VCaP (cell line): ENCODE data around the gene APLP2.

Experiments
- H3K27ac ChIP-seq: fragments of 450-650 bp; 2 replicates; pipeline ENCODE4 v1.5.1; 2017
- TF ChIP-seq, protein P1 (sequence below): fragments of 450-650 bp; conservative IDR thresholded peaks from 2 replicates; pipeline ENCODE4 v1.5.1; 2017; ENCODE audit warnings: mild to moderate bottlenecking, moderate library complexity

Gene APLP2

DNA sequence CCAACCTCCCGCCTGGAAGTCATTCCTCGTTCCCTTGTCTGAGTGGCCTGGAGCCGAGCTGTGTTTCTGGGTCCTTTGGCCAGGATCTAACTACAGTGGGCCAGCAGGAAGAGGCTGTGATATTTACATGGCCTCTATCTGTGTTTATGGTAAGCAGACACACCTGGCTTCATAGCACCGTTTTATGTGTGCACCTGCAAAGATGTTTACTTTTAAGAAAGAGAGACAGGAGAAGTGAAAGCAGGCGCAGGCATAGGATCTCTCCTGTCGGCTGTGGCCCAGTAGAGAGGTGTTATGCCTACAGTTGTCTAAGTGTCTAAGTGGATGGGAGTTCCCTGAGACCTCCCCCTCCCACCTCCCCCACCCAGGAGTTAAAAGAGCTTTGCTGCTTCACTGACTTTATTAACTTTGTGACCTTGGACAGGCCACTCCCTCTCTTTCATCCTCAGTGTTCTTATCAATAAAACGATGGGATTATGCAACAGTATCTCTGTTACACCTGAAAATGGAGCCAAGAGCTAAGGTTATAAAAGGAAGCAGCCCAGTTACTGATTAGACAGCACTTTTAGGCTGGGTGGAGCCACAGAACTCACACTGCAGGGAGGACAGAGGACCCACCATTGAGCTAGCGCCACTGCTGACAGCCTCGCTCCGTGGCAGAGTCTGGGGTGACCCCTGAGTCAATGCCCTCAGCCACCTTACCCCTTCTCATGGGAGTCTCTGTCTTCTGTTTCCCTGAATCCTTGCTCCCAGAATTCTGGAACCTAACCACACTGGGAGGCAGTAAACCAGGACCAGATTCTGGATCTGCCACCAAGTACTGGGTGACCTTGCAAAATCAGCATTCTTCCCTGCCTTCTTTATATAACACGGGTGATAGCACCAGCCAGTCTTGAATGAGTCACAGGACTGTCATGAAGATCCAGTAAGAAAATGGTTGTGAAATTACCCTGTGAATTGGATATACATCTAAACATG, 111.9 kb downstream of the APLP2 start:
- H3K27ac ChIP-seq, result peak overlapping the region; percentile 99
- TF ChIP-seq, protein P1, sequence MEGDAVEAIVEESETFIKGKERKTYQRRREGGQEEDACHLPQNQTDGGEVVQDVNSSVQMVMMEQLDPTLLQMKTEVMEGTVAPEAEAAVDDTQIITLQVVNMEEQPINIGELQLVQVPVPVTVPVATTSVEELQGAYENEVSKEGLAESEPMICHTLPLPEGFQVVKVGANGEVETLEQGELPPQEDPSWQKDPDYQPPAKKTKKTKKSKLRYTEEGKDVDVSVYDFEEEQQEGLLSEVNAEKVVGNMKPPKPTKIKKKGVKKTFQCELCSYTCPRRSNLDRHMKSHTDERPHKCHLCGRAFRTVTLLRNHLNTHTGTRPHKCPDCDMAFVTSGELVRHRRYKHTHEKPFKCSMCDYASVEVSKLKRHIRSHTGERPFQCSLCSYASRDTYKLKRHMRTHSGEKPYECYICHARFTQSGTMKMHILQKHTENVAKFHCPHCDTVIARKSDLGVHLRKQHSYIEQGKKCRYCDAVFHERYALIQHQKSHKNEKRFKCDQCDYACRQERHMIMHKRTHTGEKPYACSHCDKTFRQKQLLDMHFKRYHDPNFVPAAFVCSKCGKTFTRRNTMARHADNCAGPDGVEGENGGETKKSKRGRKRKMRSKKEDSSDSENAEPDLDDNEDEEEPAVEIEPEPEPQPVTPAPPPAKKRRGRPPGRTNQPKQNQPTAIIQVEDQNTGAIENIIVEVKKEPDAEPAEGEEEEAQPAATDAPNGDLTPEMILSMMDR, result no peak

DNA sequence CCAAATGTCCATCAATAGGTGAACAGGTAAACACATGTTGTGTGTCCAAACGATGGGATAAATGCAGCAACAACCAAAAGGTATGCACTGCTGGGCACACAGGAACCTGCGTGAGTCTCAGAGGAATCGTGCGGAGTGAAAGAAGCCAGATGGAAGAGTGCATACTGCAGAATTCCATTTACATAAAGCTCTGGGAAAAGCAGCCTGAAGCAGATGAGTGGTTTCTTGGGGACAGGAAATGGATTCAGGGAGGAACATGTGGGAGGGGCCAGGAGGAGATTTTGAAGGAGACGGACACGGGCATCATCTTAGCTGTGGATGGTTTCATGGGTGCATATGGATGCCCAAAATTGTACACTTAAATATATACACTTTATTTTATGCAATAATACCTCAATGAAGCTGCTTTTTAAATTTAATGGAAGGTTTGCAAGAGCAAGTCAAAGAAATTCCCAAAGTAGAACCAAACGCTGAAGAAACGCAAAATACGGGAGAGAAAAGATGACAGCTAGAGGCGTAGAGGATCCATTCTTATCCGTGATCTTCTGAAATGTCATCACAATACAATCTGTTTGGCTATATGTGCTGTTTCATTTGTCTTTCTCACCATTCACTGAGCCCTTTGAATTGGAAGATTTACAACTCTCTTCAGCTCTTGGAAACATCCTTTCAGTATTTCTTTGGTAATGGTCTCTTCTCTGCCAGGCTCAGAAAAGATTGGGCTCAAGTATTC, 114.3 kb downstream of the APLP2 start:
- TF ChIP-seq, protein P1, result no peak
- peak overlapping the region; percentile 99 for H3K27ac ChIP-seq

DNA sequence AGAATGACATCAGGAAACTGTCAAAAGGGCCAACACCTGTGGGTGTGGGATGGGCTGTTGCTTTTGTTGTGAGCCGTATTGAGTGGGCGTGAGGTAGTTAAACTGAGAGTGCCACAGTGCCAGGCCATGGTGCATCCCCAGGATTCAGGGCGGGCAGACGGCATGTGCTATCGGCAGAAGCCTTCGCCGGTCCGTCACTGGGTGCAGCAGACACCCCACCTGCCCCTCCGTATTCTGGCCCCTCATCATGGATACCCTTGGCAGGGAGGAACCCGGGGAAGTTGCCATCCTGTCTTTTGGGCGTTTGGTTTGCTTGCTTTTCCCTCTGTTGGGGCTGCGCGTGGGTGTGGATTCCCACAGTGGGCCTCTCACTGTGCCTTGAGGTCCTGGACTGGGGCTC, 117.4 kb downstream of the APLP2 start:
- TF ChIP-seq, protein P1, result no peak
- H3K27ac ChIP-seq, result 0 out of 2 replicates have a peak overlapping the region, but pooled peaks have one; percentile 44

DNA sequence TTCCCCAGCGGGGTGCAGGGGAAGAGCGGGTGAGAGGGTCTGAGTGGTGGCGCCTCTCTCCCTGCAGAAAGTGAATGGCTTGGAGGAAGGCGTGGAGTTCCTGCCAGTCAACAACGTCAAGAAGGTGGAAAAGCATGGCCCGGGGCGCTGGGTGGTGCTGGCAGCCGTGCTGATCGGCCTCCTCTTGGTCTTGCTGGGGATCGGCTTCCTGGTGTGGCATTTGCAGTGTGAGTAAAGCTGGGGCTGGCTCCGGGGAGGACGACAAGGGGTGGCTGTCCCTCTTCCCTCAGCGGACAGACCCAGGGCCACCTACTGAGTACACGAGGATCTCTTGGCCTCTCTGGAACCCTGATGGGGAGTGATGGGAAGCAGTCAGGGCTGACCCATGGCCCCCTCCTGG, 118.4 kb downstream of the APLP2 start:
- peak overlapping the region; percentile 44; the same call in 1 of the 2 replicates for H3K27ac ChIP-seq
- TF ChIP-seq, protein P1, result no peak

DNA sequence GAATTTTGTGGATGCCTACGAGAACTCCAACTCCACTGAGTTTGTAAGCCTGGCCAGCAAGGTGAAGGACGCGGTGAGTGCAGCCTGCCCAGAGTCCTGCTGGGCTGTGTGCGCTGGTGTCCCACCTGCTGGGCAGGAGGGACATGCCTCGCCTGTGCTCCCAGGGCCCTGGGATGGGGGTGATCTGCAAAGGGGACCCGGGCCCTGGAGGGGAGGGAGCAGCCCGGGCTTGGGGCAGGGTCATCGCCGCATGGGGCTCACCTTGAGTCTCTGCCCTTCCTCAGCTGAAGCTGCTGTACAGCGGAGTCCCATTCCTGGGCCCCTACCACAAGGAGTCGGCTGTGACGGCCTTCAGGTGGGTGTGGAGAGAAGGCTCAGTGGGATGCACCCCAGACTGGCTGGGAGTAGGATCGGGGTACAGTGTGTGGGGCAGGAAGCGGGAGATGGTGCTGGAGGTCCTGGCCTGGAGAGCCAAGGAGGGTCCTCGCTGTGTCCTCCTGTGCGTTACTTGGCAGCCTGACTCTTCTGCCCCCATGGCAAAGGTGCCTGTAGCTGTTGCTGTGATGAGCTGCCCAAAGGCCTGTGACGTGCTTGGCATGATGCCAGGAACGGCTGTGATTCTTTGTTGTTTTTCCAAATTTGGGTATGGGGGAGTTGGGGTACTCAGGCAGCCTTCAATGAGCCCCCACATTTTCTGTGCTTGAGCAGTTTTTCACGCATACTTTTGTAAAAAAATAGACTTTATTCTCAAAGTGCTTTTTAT, 119.1 kb downstream of the APLP2 start:
- peak overlapping the region; percentile 44 for H3K27ac ChIP-seq
- TF ChIP-seq, protein P1, result no peak

DNA sequence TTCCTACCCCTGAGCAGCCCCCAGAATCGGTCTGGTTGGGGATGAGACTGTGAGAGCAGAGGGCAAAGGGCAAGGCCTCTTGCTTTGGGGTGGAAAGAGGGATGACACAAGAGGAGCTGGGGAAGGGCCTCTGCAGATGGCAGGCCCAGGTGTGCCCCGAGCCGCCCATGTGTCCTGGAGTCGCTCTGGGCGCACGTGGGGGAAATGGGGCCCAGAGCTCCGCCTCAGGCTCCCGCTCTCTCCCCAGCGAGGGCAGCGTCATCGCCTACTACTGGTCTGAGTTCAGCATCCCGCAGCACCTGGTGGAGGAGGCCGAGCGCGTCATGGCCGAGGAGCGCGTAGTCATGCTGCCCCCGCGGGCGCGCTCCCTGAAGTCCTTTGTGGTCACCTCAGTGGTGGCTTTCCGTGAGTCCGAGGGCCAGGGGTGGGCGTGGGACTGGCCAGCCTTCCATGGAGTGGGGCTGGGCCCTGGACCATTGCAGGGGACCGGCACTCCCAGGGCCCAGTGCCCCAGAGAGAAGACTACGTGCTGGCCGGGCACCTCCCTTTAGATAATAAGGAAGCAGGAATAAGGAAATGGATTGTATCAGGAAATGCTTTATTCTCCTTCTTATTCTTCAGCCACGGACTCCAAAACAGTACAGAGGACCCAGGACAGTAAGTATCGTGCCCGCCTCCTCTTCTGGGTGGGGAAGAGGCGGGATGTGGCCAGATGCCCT, 120.0 kb downstream of the APLP2 start:
- TF ChIP-seq, protein P1, result no peak
- peak overlapping the region; percentile 44 for H3K27ac ChIP-seq
